ENCODE measurements around the gene RNF144B. TPM values are rescaled to one million over a fixed set of nuclear protein-coding genes. Genes with fewer than 3 reads are reported as not detected.

RNF144B gene
- polyA plus RNA-seq, 2 of the 4 experiments (the other 2 are of a cell fraction) = 0.36 to 0.49 TPM

DNA sequence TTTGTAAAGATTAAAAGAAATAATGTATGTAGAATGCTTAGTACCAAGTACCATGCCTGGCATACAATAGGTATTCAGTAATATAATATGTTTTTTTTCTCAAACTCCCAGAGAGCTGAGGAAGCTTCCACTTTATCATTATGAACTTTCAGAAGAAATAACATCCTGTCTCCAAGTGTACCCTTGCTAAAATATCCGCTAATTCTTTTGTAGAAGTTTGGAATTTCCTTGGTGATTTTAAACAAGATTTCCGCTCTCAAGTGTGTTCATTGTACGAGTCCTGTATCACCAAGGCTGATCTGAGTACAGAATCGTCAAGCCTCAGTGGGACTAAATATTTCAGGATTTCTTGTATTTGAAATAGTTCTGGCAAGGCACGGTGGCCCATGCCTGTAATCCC, 16.1 kb upstream of the RNF144B start:
- FAIRE-seq (no peak), DNase-seq (ENCODE audit: low read depth in 1 of 2, low spot score in 1 of 2) (no peak), ATAC-seq (no peak)
- CTCF ChIA-PET = interaction anchor here (0.6 kb wide), 1 partner anchor 24 kb away, joined by 4 read pairs; no protein-coding TSS in a partner anchor
- TF ChIP-seq, protein P1, sequence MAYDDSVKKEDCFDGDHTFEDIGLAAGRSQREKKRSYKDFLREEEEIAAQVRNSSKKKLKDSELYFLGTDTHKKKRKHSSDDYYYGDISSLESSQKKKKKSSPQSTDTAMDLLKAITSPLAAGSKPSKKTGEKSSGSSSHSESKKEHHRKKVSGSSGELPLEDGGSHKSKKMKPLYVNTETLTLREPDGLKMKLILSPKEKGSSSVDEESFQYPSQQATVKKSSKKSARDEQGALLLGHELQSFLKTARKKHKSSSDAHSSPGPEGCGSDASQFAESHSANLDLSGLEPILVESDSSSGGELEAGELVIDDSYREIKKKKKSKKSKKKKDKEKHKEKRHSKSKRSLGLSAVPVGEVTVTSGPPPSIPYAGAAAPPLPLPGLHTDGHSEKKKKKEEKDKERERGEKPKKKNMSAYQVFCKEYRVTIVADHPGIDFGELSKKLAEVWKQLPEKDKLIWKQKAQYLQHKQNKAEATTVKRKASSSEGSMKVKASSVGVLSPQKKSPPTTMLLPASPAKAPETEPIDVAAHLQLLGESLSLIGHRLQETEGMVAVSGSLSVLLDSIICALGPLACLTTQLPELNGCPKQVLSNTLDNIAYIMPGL (CRISPR knock-in tag; IDR thresholded peaks at IDR 0.05; ENCODE audit: borderline replicate concordance) = no peak
- no peak for TF ChIP-seq POLR2AphosphoS2 (conservative IDR thresholded peaks at IDR 0.05; ENCODE audit: low read length)
- TF ChIP-seq FOSB (CRISPR knock-in tag; IDR thresholded peaks at IDR 0.05) = no peak
- TF ChIP-seq, protein P2, sequence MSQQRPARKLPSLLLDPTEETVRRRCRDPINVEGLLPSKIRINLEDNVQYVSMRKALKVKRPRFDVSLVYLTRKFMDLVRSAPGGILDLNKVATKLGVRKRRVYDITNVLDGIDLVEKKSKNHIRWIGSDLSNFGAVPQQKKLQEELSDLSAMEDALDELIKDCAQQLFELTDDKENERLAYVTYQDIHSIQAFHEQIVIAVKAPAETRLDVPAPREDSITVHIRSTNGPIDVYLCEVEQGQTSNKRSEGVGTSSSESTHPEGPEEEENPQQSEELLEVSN (IDR thresholded peaks at IDR 0.05; ENCODE audit: borderline replicate concordance, low read depth) = no peak
- TF ChIP-seq HDAC2 (IDR thresholded peaks at IDR 0.05) = no peak
- no peak for TF ChIP-seq PHF8 (IDR thresholded peaks at IDR 0.05; ENCODE audit: borderline replicate concordance, low read depth)
- TF ChIP-seq, protein P3, sequence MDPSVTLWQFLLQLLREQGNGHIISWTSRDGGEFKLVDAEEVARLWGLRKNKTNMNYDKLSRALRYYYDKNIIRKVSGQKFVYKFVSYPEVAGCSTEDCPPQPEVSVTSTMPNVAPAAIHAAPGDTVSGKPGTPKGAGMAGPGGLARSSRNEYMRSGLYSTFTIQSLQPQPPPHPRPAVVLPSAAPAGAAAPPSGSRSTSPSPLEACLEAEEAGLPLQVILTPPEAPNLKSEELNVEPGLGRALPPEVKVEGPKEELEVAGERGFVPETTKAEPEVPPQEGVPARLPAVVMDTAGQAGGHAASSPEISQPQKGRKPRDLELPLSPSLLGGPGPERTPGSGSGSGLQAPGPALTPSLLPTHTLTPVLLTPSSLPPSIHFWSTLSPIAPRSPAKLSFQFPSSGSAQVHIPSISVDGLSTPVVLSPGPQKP (IDR thresholded peaks at IDR 0.05; ENCODE audit: low read depth, low read length) = no peak
- TF ChIP-seq, protein P4, sequence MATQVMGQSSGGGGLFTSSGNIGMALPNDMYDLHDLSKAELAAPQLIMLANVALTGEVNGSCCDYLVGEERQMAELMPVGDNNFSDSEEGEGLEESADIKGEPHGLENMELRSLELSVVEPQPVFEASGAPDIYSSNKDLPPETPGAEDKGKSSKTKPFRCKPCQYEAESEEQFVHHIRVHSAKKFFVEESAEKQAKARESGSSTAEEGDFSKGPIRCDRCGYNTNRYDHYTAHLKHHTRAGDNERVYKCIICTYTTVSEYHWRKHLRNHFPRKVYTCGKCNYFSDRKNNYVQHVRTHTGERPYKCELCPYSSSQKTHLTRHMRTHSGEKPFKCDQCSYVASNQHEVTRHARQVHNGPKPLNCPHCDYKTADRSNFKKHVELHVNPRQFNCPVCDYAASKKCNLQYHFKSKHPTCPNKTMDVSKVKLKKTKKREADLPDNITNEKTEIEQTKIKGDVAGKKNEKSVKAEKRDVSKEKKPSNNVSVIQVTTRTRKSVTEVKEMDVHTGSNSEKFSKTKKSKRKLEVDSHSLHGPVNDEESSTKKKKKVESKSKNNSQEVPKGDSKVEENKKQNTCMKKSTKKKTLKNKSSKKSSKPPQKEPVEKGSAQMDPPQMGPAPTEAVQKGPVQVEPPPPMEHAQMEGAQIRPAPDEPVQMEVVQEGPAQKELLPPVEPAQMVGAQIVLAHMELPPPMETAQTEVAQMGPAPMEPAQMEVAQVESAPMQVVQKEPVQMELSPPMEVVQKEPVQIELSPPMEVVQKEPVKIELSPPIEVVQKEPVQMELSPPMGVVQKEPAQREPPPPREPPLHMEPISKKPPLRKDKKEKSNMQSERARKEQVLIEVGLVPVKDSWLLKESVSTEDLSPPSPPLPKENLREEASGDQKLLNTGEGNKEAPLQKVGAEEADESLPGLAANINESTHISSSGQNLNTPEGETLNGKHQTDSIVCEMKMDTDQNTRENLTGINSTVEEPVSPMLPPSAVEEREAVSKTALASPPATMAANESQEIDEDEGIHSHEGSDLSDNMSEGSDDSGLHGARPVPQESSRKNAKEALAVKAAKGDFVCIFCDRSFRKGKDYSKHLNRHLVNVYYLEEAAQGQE (IDR thresholded peaks at IDR 0.05) = no peak
- Histone ChIP-seq H3K4me2 (no peak overlapping the region), H3K9me3 (no peaks in the 10 kb centered on the region), H3K4me3 (no peak overlapping the region), H3K4me1 (no peaks in the 10 kb centered on the region), H3K27ac (no peak overlapping the region)
- 45% methylated on average over 4 of the region's 5 CpGs for WGBS (ENCODE audit: missing lambda C conversion rate)
- POLR2A ChIA-PET = interaction anchor here (0.6 kb wide), 1 partner anchor 107 kb away, joined by 4 read pairs; the partner anchor contains the start of gene DEK

DNA sequence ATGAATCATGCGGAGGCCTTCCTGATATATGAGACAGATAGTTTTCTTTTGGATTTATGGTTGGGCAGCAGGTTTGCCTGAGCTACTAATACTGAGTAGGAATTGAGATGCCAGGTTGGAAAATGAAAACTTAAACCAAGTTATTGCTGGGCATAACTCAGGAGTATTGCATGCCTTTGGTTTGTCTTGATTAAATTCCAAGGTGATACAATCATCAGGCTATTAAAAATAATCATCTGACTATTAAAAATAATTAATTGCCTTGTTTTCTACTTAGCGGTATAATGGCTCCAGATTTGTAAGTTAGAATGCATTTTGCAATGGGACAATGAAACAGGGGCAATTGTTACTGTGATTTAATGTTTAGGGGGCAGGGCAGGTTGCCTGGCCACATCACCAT, 15.5 kb upstream of the RNF144B start:
- FAIRE-seq (no peak), ATAC-seq (no peak), DNase-seq (ENCODE audit: low read depth in 1 of 2, low spot score in 1 of 2) (no peak)
- Histone ChIP-seq H3K4me3 (no peak overlapping the region), H3K4me1 (no peaks in the 10 kb centered on the region), H3K9me3 (no peaks in the 10 kb centered on the region), H3K27ac (no peak overlapping the region), H3K4me2 (no peak overlapping the region)
- no peak for TF ChIP-seq ESRRA (IDR thresholded peaks at IDR 0.05; ENCODE audit: borderline replicate concordance, low read length)
- ChIA-PET CTCF (no interaction called here), POLR2A (no interaction called here)
- WGBS (ENCODE audit: missing lambda C conversion rate) = 81% methylated on average over 2 of the region's 2 CpGs

DNA sequence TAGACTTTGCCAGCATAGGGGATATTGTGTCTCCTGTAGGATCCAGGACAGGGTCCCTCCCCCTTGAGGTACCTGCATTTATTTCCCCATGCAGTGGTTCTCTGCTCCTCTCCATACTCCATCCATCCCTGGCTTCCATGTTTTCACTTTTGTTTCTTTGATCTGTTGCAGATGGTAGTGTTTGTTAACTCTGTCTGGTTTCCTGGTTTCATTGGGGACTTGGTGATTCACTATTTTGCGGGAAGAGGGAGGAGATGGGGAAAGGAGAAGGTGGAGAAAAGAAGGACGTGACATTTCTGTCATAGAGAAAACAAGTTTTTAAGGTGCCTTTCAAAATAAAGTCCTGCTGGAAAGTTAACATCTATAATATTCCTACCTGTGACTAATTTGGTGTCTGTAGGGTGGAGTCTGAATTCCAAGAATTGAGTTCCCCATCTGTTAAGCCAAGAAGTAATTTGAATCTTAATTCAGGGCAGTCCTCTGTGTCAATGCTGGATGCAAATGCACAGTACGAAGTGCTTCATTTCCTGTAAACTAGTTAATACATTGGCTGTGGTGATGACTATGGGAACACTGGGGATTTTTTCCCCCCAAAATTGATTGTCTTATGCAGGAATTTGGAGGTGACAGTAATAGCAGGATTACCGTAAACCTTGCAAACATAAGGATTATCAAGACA, 6.9 kb upstream of the RNF144B start:
- DNase-seq (ENCODE audit: low read depth in 1 of 2, low spot score in 1 of 2) (no peak), ATAC-seq (no peak), FAIRE-seq (no peak)
- no peaks in the 10 kb centered on the region for H3K9me3 ChIP-seq
- ChIA-PET CTCF (no interaction called here), POLR2A (no interaction called here)
- H3K27ac ChIP-seq = no peak overlapping the region
- no peaks in the 10 kb centered on the region for H3K4me1 ChIP-seq
- 53% methylated on average over 4 of the region's 4 CpGs for WGBS (ENCODE audit: missing lambda C conversion rate)
- no peak overlapping the region for H3K4me2 ChIP-seq
- TF ChIP-seq CEBPB (IDR thresholded peaks at IDR 0.05) (no peak), BHLHE40 (IDR thresholded peaks at IDR 0.05; ENCODE audit: low read depth, low read length) (no peak), CHD2 (IDR thresholded peaks at IDR 0.05; ENCODE audit: low read length, partially characterized antibody) (no peak), FOXS1 (CRISPR knock-in tag; IDR thresholded peaks at IDR 0.05) (no peak)
- H3K4me3 ChIP-seq = no peak overlapping the region
